Measurements from ENCODE around the gene SUFU.

- TF ChIP-seq, protein P1, sequence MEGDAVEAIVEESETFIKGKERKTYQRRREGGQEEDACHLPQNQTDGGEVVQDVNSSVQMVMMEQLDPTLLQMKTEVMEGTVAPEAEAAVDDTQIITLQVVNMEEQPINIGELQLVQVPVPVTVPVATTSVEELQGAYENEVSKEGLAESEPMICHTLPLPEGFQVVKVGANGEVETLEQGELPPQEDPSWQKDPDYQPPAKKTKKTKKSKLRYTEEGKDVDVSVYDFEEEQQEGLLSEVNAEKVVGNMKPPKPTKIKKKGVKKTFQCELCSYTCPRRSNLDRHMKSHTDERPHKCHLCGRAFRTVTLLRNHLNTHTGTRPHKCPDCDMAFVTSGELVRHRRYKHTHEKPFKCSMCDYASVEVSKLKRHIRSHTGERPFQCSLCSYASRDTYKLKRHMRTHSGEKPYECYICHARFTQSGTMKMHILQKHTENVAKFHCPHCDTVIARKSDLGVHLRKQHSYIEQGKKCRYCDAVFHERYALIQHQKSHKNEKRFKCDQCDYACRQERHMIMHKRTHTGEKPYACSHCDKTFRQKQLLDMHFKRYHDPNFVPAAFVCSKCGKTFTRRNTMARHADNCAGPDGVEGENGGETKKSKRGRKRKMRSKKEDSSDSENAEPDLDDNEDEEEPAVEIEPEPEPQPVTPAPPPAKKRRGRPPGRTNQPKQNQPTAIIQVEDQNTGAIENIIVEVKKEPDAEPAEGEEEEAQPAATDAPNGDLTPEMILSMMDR (IDR thresholded peaks at IDR 0.05; ENCODE audit: borderline replicate concordance, extremely low read depth, low read length, poor library complexity, severe bottlenecking) = no peak
- no peak for TF ChIP-seq EZH2 (IDR thresholded peaks at IDR 0.05; ENCODE audit: borderline replicate concordance, low read depth, low read length, severe bottlenecking)
Observed at GRCh38 chr10:102552533-102552932, 48.8 kb downstream of the SUFU start.
